ENCODE measurements around the gene DDAH1.

Gene DDAH1

DNA sequence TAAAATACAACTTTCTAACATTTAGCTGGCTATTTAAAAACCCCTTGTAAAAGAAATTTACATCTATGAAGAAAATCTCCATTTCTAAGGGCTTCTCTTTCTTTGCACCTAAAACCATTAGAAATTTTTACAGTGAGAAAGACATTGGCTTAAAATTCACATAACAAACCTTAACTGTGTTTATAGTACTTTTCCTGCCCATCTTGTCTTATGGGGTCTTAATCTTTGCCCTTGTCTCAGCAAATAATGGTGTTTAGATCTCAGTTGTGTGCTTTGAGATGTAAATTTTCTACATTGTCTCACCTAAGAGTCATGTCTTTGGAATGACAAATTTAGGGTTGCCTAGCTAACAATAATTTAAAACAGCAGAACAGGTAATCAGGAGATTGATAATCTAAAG, 71.5 kb downstream of the DDAH1 start:
- DNase-seq (ENCODE audit: low spot score) = no peak

DNA sequence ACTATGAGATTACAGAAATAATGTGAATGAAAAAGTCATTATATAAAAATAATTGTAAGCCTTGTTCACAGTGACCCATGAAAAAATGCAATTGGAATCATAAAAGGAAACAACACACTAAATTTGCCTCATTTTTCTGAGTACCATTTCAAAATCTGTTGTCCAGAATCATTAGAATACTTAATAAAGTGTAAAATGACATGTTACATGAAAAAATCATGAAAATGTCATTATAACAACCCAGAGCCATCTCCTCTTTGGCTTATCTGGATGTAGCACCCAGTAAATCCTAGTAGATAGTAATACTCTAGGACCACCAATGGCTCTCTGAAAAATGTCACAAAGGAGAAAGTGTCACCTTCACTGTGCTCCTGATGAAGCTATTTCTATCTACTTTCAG, 76.5 kb downstream of the DDAH1 start:
- no peak for DNase-seq (ENCODE audit: low spot score)

DNA sequence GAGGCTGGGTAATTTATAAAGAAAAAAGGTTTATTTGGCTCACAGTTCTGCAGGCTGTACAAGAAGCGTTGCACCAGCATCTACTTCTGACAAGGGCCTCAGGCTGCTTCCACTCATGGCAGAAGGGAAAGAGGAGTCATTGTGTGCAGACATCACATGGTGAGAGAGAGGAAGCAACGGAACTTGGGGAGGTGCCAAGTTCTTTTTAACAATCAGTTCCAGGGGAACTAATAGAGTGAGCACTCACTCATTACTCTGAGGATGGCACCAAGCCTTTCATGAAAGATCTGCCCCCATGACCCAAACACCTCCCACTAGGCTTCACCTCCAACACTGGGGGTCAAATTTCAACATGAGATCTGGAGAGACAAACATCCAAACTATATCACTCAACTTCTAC, 77.2 kb downstream of the DDAH1 start:
- no peak for DNase-seq (ENCODE audit: low spot score)

DNA sequence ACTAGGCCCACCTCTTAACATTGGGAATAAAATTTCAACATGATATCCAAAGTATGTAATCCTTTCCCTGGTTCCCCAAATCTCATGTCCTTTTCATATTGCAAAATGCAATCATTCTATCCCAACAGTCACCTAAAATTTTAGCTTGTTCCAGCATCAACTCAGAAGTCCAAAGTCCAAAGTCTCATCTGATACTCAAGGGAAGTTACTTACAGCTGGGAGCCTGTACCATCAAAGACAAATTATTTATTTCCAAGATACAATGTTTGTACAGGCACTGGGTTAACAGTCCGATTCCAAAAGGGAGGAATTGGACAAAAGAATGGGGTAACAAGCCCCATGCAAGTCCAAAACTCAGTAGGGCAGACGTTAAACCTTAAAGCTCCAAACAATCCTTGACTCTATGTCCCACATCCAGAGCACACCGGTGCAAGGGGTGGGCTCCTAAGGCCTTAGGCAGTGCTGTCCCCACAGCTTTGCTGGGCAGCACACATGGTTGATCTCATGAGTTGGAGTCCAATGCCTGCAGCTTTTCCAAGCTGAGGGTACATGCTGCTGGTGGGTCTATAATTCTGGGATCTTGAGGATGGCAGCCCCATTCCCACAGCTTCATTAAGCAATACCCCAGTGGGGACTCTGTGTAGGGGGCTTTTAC, 78.8 kb downstream of the DDAH1 start:
- DNase-seq (ENCODE audit: low spot score) = no peak

DNA sequence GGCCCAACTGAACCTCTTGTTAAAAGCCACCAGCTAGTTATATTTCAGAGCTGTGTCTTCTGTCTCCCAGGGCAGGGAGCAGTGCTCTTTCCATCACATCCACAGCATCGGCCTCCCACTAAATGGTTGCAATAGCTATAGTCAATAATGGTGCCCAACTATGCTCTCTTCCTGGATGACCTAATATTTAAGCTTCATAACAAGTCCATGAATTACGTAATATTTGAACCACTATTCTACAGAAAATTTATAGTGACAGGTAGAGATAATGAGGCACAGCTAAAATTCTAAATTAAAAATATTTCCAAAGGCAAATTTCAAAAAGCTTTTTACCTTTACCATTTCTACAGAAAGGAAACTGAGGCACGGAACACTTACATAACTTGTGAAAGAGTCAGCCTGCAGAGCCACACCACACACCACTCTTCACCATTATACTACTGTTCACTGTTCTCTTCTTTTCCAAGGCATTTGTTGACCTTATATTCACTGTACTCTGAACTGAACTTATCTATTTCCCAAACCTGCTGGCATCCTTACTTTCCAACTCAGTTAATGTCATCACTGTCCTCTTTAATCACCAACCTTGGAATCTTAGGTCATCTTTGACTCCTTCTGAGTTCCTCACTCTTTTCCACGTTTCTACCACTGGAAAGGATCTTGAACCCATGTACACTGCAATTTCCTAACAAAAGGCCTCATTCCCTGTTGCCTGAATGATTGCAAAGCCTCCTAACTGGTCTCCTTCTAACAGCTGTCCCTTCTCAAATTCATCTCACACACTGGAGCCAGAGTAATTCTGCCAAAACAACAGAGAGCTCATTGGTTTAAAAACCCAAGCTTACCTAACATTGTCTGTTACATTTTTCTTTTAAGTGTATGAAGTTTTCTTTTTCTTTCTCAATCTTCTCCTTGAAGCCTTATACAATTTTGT, 85.5 kb downstream of the DDAH1 start:
- no peak for DNase-seq (ENCODE audit: low spot score)

DNA sequence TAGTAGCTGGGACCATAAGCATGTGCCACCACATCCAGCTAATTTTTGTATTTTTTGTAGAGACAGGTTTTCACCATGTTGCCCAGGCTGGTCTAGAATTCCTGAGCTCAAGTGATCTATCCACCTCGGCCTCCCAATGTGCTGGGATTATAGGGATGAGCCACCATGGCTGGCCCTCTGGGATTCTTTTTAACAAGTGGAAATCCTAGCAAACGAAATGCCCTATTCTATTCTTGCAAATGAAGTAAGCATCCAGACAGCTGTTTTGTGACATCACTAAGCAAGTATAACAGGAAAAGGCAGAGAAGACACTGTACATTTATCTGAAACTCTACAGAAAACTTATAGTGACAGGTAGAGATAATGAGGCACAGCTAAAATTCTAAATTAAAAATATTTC, 86.4 kb downstream of the DDAH1 start:
- DNase-seq (ENCODE audit: low spot score) = no peak

DNA sequence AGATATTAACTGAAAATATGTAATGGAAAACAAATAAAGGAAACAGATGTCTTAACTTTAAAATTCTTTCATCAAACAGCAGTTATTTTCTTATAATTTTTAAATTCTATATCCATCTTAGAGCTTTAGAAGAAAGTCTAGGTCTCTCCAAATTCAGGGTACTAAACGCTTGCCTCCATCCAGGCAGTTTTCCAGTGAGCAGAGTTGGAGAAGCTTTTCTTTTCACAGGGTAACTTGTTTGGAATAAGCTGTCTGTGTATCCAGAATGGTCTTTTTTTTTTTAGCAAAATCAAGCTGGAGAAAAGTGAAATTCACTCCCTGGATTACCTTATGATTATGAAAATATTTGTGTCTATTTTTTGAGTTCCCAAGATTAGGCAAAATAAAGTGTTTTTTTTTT, 88.6 kb downstream of the DDAH1 start:
- no peak for DNase-seq (ENCODE audit: low spot score)

DNA sequence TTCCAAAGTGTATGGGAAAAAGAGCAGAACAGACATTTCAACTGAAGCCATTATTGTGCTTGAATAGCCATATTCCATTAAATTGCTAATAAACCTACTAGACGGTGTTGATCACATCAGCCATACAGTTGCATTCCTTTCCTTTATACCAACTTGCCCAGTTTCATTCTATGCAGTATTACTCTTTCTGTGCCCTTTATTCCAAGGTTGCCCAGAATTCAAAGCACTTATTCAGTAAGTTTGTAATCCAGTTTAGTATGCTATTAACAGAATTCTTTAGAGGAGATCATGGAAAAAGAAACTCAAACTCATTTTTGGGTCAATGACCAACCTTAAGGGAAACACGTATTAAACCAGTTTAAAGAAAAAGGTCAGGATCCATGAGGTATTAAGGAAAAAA, 89.5 kb downstream of the DDAH1 start:
- DNase-seq (ENCODE audit: low spot score) = no peak

DNA sequence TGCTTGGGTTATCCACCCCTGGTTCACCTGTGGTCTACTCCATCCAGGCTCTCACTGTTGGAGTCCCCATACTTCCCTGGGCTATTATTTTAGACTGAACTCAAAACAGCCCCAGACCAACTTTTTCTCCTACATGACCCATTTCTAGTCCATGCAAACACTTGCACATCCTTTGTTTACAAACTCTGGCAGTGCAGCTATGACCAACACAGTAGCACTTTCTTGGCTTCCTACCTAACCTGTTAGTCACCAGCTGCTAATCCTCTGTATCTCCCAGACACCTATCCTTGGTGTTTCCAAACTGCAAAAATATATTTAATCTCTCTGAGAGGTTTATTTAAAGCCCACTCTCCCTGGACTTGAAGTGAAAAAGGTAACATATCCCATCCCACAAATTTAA, 90.8 kb downstream of the DDAH1 start:
- no peak for DNase-seq (ENCODE audit: low spot score)

DNA sequence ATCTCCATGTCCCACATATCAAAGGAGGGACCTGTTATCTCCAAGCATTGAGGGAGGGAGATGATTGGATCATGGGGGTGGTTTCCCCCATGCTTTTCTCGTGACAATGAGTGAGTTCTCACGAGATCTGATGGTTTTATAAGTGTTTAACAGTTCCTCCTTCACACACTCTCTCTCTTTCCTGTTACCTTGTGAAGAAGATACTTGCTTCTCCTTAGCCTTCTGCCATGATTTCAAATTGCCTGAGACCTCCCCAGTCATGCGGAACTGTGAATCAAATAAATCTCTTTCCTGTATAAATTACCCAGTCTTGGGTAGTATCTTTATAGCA, 91.6 kb downstream of the DDAH1 start:
- no peak for DNase-seq (ENCODE audit: low spot score)

DNA sequence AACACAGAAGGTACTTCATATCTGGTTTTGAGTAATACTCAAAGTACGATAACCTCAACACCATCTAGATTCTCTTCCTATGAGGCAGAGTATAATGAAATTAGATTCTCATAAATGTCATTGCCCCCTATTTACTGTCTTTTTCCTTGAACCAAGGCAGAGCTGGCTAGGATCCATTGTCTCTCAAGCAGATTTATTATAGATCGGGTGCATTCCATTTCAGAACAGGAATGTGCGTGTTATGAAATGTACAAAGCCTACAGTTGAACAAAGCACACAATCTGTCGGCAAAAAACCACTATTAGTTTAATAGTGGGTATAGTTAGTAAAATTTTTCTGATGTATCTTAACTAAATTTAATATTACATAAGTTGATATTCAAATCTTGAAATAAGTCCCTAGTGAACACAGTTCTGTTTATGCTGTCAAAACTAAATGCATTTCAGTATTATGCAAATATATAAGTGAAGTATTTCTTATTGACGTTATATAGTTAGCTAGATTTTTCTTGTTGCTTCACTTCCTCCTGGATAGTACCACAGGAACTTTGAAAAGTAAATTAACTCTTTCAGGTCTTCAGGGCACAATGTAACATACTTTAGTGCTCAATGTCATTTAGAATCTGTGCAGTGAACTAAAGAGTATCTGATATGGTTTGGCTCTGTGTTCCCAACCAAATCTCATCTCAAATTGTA, 92.1 kb downstream of the DDAH1 start:
- DNase-seq (ENCODE audit: low spot score) = no peak

DNA sequence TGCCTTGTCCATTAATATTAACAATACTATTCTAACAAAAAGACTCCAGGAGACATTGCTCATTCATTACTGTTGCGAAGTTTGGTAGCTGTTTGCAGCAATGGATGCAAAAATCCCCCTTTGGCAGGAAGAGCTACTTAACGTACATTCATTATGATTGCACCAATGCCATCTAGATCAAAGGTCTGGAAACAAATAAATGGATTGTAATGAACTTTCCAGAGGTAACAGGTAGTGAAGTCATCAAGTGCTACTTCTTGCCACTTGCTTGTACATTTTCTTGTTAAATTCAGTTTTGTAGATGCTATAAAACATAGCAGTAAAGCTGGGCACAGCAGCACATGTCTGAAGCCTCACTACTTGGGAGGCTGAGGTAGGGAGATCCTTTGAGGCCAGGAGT, 93.9 kb downstream of the DDAH1 start:
- DNase-seq (ENCODE audit: low spot score) = no peak

DNA sequence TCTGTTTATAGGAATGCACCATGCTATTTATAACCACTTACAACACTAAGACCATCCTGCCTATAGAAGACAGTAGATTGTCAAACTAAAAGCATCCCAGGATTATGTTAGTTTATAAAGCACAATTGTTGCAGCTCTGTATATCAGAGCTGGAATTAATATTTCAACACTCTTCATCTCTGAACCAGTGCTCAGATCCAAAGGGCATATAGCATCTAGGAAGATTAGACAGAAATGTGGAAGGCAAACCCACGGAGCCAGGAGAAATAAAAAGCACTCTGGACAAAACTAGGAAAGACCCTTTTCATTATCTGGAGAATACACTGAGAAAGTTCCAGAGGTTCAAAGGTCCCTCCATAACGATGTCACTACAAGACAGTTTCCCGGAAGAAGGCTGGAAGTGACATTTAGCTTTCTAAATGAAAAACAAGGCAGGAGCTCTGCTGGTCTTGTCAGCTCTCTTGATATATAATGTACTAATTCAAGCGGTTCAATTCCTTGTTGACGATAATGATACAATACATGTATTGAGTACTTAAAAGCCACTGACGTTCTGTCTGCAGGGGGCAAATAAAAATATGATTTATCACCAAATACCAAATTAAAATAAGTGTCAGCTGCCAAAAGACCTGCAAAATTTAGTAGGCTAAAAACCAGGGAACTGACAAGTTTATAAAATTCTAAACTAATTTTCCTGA, 96.7 kb downstream of the DDAH1 start:
- no peak for DNase-seq (ENCODE audit: low spot score)

DNA sequence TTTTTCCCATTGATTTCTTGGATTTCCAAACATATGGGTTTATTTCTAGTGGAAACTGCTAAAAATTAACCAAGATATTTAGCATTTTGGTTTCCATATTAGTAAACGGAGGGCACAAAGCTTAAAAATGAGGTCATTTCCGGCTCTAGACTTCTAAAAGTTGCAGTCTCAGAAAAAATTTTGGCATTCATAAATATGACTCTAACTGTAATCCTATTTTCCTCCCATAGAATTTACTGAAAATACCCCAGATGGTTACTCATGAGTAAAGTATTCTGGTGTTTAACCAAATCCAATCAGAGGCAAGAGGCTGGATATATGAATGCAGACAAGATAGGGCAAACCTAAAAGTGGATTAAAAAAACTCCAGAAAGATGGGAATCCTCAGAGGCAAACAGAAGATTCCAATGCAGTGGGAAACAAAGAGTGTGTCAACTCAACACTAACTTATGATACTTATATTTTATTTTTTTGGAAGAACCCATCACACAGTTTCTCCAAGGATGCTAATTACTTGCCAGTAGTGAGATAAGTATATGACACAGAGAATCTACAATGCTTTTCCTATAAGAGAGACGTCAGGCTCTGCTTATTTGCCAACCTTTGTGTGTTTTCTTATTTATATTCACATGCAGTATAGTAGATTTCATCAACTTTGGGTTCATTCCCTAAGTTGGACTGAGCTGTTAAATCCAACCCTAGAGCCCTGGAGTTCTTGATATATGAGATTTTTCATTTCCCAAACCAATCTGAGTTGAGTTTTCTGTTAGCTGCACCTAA, 98.4 kb downstream of the DDAH1 start:
- DNase-seq (ENCODE audit: low spot score) = no peak

DNA sequence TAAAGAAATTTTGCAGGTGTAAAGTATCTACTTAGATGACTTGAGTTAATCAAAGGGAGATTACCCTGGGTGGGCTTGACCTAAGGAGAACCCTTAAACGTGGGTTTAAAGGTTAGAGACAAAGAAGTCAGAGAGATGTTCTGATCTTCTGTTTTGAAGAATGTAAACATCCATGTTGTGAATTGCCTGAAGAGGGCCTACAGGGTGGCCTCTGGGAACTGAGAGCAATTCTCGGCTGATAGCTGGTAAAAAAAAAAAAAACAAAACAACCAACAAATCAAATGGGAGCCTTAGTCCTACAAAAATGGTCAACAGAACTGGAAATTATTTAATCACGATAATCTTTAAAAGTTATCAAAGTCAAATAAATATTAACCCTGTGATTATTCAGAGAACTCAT, 99.1 kb downstream of the DDAH1 start:
- no peak for DNase-seq (ENCODE audit: low spot score)

DNA sequence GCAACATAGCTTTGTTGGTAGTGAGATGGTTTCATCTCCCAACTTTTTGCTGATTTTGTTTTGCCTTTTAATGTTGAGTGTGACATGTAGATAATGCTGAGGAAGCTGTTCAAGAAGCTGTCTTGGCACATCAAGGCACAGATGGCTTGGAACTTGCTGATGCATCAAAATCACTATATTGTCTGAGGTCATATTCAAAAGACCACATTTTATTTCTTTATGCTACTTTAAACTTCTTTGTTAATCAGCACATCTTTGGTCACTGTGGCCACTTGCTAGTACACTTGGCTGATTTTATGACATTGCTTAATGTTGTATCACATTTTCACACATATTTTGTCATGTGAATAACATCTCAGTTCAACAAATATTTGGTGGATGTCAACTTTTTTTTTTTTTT, 101.4 kb downstream of the DDAH1 start:
- DNase-seq (ENCODE audit: low spot score) = no peak

DNA sequence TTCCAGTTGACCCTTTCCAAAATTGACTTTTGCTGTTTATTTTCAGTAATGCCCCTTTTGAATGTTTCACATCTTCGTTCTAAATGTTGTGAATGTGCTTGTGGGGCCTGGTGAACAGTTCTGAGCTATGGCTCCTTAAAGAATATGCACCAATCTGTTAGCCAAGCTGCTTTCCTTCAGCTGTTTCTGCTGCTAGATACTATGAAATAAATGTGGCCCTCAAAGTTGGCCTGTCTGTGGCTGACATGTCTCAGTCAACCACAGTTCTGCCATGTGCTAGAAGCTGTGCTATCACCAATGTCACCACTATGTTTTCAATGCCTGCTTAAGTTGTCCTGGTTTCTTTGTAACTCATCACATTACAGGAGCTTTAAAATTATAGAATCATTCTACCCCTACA, 101.9 kb downstream of the DDAH1 start:
- no peak for DNase-seq (ENCODE audit: low spot score)

DNA sequence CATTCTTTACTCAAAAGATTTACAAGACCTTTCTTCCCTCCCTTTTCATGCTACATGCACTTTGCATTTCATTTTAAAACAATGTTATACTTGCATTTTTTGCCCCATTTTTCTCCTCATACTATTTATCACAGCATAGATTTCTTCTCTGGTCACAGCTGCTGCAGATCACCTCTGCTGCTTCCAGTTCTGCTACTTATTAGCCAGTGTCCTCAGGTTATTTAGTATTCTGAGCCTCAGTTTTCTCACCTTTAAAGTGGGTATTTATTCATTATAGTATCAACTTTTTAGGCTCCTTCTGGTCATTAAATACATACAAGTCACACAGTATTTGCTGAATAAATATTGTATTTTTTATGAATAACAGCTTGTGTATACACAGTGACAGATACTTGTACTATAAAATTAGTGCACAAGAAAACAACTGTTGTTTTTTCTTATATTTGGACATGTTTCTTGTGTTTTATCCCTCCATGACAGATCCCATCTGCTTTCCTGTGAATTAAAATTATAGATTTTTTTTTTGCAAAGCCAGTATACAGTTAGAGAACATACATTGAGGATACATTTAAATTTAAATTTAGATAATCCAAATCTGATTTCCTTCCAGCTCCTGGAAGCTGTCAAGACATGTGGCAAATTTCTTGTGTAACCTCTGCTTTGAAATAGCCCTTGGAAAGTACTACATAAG, 103.2 kb downstream of the DDAH1 start:
- no peak for DNase-seq (ENCODE audit: low spot score)

DNA sequence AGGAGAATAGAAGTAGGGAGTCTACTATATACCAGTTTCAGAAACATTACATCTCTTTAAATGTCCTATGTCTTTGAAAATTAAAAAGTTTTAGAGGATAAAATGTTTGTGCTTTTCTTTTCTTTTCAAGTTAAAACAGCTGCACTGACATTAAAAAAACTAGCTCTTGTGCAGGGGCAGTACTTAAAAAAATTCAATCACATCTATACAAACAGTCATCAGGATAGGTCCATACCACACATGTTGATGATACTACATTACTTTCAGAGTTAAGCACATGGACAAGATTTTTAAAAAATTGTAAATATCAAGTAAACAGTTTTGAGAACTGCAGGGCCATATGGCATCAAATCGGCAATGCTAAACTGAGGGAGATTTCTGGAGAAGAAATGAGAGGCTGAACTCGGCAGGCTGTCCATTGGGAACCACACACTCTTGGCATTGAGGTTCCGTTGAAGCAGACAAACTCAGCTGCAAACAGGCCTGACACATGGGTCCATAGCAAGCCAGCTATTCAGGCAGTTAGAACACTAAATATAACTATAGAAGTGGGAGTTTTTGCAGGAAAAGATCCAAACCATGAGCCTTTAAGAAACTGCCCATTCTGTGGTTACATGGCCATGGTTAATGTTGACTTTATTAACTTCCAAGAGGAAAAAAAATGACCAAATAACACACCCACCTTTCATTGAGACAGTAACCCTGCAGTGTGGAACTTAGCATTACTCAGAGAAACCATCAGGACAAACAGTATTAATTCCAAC, 104.0 kb downstream of the DDAH1 start:
- DNase-seq (ENCODE audit: low spot score) = no peak
